Superior temporal gyrus (tissue), 1 donor: ENCODE results near the gene CDC34.

Source experiments
- DNase-seq: peaks from one replicate; pipeline ENCODE4 v3.0.0-alpha.2; 2016; ENCODE audit errors: extremely low spot score

Gene CDC34

DNA sequence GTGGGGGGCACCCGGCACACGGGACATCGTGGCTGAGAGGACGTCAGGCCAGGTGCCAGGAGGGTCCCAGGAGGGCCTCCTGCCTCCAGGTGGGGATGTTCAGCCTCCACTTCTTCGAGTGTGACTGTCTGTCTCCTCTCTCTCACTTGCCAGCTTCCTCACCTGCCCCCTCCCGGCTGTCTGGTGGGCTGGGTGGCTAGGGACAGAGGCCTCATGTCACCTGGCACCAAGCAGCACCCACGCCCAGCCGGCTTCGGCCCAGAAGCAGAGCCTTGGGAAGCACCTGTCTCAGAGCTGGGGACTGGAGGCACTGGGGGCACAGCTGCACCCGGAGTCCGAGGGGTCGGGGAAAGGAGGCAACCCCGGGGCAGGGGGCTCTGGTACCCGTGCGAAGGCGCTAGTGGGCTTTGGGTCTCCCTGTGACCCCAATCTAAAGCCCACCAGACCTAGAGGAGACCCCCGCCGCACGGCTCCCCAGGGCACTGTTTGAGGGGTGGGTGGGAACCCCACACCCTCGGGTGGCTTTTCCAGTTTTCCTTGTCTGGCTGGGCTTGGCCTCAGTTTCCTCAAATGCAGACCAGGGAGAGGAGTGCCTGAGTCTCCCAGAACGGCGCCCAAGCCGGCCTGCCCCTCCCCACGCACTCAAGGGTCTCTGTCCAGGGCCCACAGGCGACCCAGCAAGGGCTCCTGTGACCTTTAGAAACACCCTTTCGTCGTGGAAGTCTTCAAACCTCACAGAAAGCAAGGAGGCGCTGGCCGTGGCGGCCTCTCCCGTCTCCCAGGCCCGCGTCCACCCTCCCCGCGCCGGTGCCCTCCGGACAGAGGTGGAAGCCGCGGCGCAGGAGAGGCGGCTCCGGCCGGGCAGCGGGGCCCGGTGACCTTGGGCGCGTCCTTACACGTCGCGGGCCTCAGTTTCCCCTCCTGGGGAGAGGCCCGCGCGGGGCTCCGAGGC, 57.5 kb downstream of the CDC34 start:
- peak; percentile 29 for DNase-seq

DNA sequence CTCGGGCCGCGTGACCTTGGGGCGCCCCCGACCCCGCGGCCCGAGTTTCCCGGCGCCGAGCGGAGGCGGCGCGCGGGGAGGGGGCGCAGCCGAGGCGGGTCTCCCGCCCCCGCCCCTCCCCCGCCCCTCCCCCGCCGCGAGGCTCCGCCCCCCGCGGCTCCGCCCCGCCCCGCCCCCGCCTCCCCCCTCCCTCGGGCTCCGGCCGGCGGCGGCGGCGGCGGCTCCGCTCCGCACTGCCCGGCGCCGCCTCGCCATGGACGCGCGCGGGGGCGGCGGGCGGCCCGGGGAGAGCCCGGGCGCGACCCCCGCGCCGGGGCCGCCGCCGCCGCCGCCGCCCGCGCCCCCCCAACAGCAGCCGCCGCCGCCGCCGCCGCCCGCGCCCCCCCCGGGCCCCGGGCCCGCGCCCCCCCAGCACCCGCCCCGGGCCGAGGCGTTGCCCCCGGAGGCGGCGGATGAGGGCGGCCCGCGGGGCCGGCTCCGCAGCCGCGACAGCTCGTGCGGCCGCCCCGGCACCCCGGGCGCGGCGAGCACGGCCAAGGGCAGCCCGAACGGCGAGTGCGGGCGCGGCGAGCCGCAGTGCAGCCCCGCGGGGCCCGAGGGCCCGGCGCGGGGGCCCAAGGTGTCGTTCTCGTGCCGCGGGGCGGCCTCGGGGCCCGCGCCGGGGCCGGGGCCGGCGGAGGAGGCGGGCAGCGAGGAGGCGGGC, 58.3 kb downstream of the CDC34 start, which contains the start of gene HCN2:
Gene HCN2, plus strand, starts transcription at position 189 of the 703 bp plus-strand sequence. Its CDS starts 65 bp downstream, at position 254.
- DNase-seq, result no peak

DNA sequence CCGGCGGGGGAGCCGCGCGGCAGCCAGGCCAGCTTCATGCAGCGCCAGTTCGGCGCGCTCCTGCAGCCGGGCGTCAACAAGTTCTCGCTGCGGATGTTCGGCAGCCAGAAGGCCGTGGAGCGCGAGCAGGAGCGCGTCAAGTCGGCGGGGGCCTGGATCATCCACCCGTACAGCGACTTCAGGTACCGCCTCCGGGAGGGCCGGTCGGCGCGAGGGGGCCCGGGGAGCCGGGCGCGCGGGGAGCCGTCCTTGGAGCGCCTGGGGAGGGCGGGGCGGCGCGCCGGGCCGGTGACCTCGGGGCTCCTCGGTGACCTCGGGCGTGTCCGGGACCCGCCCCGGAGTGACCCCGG, 58.8 kb downstream of the CDC34 start:
- no peak for DNase-seq

DNA sequence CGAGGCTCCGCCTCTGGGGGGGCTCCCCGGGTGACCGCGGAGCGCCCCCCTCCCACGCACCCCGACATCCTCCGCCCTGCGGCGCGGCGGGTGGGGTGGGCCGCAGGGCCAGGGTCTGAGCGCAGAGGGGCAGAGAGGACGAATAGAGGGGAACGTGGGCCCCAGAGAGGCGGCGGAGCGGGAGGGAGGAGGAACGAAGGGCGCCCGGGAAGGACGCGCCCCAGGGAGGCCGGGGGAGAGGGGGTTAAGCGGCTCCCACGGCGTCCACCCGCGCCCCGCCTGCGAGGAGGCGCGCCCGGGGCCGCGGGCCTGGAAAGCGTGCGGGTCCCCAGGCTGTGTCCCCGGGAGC, 59.2 kb downstream of the CDC34 start:
- DNase-seq, result no peak

DNA sequence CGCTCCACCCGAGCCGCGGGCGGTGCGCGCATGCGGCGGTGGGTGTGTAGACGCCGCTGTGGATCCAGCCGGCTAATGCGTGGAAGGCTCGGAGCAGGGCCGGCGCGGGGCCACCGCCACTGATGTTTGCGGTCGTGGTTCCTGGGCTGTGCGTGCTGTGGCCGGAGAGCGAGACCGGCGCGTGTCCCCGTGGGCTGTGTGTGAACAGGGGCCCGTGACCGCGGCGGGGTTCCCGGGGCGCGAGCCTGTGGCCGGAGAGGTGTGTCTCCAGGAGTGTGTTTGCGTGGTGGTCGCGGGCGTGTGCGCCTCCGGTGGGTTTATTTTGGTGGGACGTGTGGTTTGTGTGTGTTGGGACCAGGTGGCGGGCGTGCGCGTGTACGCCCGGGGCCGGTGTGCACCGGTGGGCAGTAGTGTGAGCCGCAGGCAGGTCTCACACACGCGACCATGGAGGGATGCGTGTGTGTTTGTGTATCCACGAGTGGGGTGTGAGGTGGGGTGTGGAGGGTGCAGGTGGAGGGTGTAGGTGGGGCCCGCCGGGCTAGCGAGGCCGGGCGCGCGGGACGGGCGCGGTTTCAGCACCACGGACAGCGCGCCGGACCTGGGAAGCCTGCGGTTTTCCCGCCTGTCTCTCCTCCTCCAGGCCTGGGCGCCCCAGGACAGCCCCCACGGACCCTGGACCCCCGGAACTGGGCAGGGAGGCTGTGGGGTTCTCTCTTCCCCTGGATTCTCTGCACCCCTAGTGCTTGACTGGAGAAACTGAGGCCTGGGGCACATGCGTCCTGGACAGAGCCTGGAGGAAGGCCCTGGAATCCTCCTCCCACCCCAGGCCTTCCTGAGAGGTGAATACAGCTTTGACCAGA, 59.8 kb downstream of the CDC34 start:
- no peak for DNase-seq
